ENCODE data around the gene PRR13.
"Not testable (repeated sequence)": the region's sequence is repeated elsewhere in the genome, so short reads cannot be mapped to it uniquely, and the experiment has no call there.

PRR13 gene

GRCh38 chr12:53423597-53423996 lies 17.9 kb upstream of the PRR13 start, which contains the start of gene AMHR2:
Gene AMHR2, plus strand, starts transcription at chr12:53423855. Its CDS starts 80 bp downstream, at chr12:53423935.
- Histone ChIP-seq H3K9ac (ENCODE audit: low read length) (no peak within 1 kb of the TSS), H3K36me3 (ENCODE audit: control insufficient read depth, insufficient read depth, low read length) (no peaks in the 10 kb centered on the region), H3K27ac (ENCODE audit: low read depth, low read length) (no peak within 1 kb of the TSS), H3K4me3 (ENCODE audit: low read length) (no peak within 1 kb of the TSS), H3K4me1 (ENCODE audit: control insufficient read depth, insufficient read depth, low read length) (peaks cover 4% of the 10 kb centered on the region), H3K27me3 (ENCODE audit: control insufficient read depth, insufficient read depth, low read length) (no peaks in the 10 kb centered on the region)

GRCh38 chr12:53424626-53425514 lies 16.7 kb upstream of the PRR13 start:
- Histone ChIP-seq H3K27me3 (ENCODE audit: control insufficient read depth, insufficient read depth, low read length) (no peaks in the 10 kb centered on the region), H3K4me1 (ENCODE audit: control insufficient read depth, insufficient read depth, low read length) (peaks cover 4% of the 10 kb centered on the region), H3K4me3 (ENCODE audit: low read length) (no peak overlapping the region), H3K36me3 (ENCODE audit: control insufficient read depth, insufficient read depth, low read length) (no peaks in the 10 kb centered on the region), H3K9ac (ENCODE audit: low read length) (no peak overlapping the region), H3K27ac (ENCODE audit: low read depth, low read length) (no peak overlapping the region)

- no peaks in the 10 kb centered on the region for H3K27me3 ChIP-seq (ENCODE audit: control insufficient read depth, insufficient read depth, low read length)
- peaks cover 4% of the 10 kb centered on the region for H3K4me1 ChIP-seq (ENCODE audit: control insufficient read depth, insufficient read depth, low read length)
- no peak overlapping the region for H3K27ac ChIP-seq (ENCODE audit: low read depth, low read length)
- H3K36me3 ChIP-seq (ENCODE audit: control insufficient read depth, insufficient read depth, low read length), result no peaks in the 10 kb centered on the region
- no peak overlapping the region for H3K9ac ChIP-seq (ENCODE audit: low read length)
- H3K4me3 ChIP-seq (ENCODE audit: low read length), result no peak overlapping the region
Measured at GRCh38 chr12:53425515-53426150, 15.9 kb upstream of the PRR13 start.

- Histone ChIP-seq H3K27me3 (ENCODE audit: control insufficient read depth, insufficient read depth, low read length) (no peaks in the 10 kb centered on the region), H3K27ac (ENCODE audit: low read depth, low read length) (no peak overlapping the region), H3K4me3 (ENCODE audit: low read length) (no peak overlapping the region), H3K36me3 (ENCODE audit: control insufficient read depth, insufficient read depth, low read length) (no peaks in the 10 kb centered on the region), H3K4me1 (ENCODE audit: control insufficient read depth, insufficient read depth, low read length) (no peaks in the 10 kb centered on the region), H3K9ac (ENCODE audit: low read length) (no peak overlapping the region)
Measured at GRCh38 chr12:53427905-53428594, 13.5 kb upstream of the PRR13 start.

GRCh38 chr12:53428741-53429140 lies 12.8 kb upstream of the PRR13 start:
- H3K27me3 ChIP-seq (ENCODE audit: control insufficient read depth, insufficient read depth, low read length), result no peaks in the 10 kb centered on the region
- no peak overlapping the region for H3K27ac ChIP-seq (ENCODE audit: low read depth, low read length)
- no peaks in the 10 kb centered on the region for H3K36me3 ChIP-seq (ENCODE audit: control insufficient read depth, insufficient read depth, low read length)
- H3K9ac ChIP-seq (ENCODE audit: low read length), result no peak overlapping the region
- H3K4me1 ChIP-seq (ENCODE audit: control insufficient read depth, insufficient read depth, low read length), result no peaks in the 10 kb centered on the region
- H3K4me3 ChIP-seq (ENCODE audit: low read length), result no peak overlapping the region

- H3K36me3 ChIP-seq (ENCODE audit: control insufficient read depth, insufficient read depth, low read length), result no peaks in the 10 kb centered on the region
- no peaks in the 10 kb centered on the region for H3K27me3 ChIP-seq (ENCODE audit: control insufficient read depth, insufficient read depth, low read length)
- H3K4me1 ChIP-seq (ENCODE audit: control insufficient read depth, insufficient read depth, low read length), result no peaks in the 10 kb centered on the region
- no peak overlapping the region for H3K4me3 ChIP-seq (ENCODE audit: low read length)
- H3K9ac ChIP-seq (ENCODE audit: low read length), result no peak overlapping the region
- no peak overlapping the region for H3K27ac ChIP-seq (ENCODE audit: low read depth, low read length)
Measured at GRCh38 chr12:53430116-53430515, 11.4 kb upstream of the PRR13 start.

GRCh38 chr12:53431187-53431586 lies 10.3 kb upstream of the PRR13 start:
- Histone ChIP-seq H3K27ac (ENCODE audit: low read depth, low read length) (no peak overlapping the region), H3K9ac (ENCODE audit: low read length) (no peak overlapping the region), H3K4me1 (ENCODE audit: control insufficient read depth, insufficient read depth, low read length) (no peaks in the 10 kb centered on the region), H3K36me3 (ENCODE audit: control insufficient read depth, insufficient read depth, low read length) (no peaks in the 10 kb centered on the region), H3K27me3 (ENCODE audit: control insufficient read depth, insufficient read depth, low read length) (no peaks in the 10 kb centered on the region), H3K4me3 (ENCODE audit: low read length) (no peak overlapping the region)

- not testable (repeated sequence) for H3K27me3 ChIP-seq (ENCODE audit: control insufficient read depth, insufficient read depth, low read length); H3K27ac ChIP-seq (ENCODE audit: low read depth, low read length)
Measured at GRCh38 chr12:53435326-53435725, 6.2 kb upstream of the PRR13 start.

GRCh38 chr12:53439582-53439981 lies 2.0 kb upstream of the PRR13 start:
- not testable (repeated sequence) for H3K36me3 ChIP-seq (ENCODE audit: control insufficient read depth, insufficient read depth, low read length); H3K4me1 ChIP-seq (ENCODE audit: control insufficient read depth, insufficient read depth, low read length); H3K4me3 ChIP-seq (ENCODE audit: low read length); H3K27ac ChIP-seq (ENCODE audit: low read depth, low read length); H3K27me3 ChIP-seq (ENCODE audit: control insufficient read depth, insufficient read depth, low read length); H3K9ac ChIP-seq (ENCODE audit: low read length)

More at GRCh38 chr12:53435326-53435725, 6.2 kb upstream of the PRR13 start:
- H3K36me3 ChIP-seq (ENCODE audit: control insufficient read depth, insufficient read depth, low read length); H3K4me3 ChIP-seq (ENCODE audit: low read length); H3K9ac ChIP-seq (ENCODE audit: low read length); H3K4me1 ChIP-seq (ENCODE audit: control insufficient read depth, insufficient read depth, low read length): not testable (repeated sequence)

GRCh38 chr12:53443955-53444354 lies 2.4 kb downstream of the PRR13 start:
- Histone ChIP-seq H3K4me3 (ENCODE audit: low read length) (no peak overlapping the region), H3K27ac (ENCODE audit: low read depth, low read length) (no peak overlapping the region), H3K27me3 (ENCODE audit: control insufficient read depth, insufficient read depth, low read length) (no peaks in the 10 kb centered on the region), H3K36me3 (ENCODE audit: control insufficient read depth, insufficient read depth, low read length) (peaks cover 3% of the 10 kb centered on the region), H3K4me1 (ENCODE audit: control insufficient read depth, insufficient read depth, low read length) (peaks cover 6% of the 10 kb centered on the region), H3K9ac (ENCODE audit: low read length) (no peak overlapping the region)

GRCh38 chr12:53444593-53445325 lies 3.2 kb downstream of the PRR13 start:
- H3K27me3 ChIP-seq (ENCODE audit: control insufficient read depth, insufficient read depth, low read length); H3K4me3 ChIP-seq (ENCODE audit: low read length); H3K9ac ChIP-seq (ENCODE audit: low read length); H3K4me1 ChIP-seq (ENCODE audit: control insufficient read depth, insufficient read depth, low read length); H3K36me3 ChIP-seq (ENCODE audit: control insufficient read depth, insufficient read depth, low read length); H3K27ac ChIP-seq (ENCODE audit: low read depth, low read length): not testable (repeated sequence)

GRCh38 chr12:53450936-53451335 lies 9.4 kb downstream of the PRR13 start:
- Histone ChIP-seq H3K4me3 (ENCODE audit: low read length) (no peak overlapping the region), H3K9ac (ENCODE audit: low read length) (no peak overlapping the region), H3K4me1 (ENCODE audit: control insufficient read depth, insufficient read depth, low read length) (peaks cover 13% of the 10 kb centered on the region), H3K27ac (ENCODE audit: low read depth, low read length) (no peak overlapping the region), H3K36me3 (ENCODE audit: control insufficient read depth, insufficient read depth, low read length) (peaks cover 13% of the 10 kb centered on the region), H3K27me3 (ENCODE audit: control insufficient read depth, insufficient read depth, low read length) (no peaks in the 10 kb centered on the region)
